HepG2 (cell line): ENCODE measurements around the gene MYLK. TPM values are rescaled to one million over a fixed set of nuclear protein-coding genes. Genes with fewer than 3 reads are reported as not detected.
A peak's percentile ranks its signal among the peaks of the same experiment; 100 is the strongest.

ENCODE experiments used
- ADNP ChIP-seq: sonication (generic); formaldehyde crosslinking; IDR thresholded peaks from 2 replicates; pipeline ENCODE4 v1.4.0; 2020; ENCODE audit warnings: missing genetic modification reagents
- BCL3 ChIP-seq: sonication (generic); formaldehyde crosslinking; IDR thresholded peaks from 2 replicates; pipeline ENCODE4 v1.5.1; 2020; ENCODE audit warnings: mild to moderate bottlenecking, missing genetic modification reagents, moderate library complexity
- CTCF ChIP-seq: sonication (generic); formaldehyde crosslinking; IDR thresholded peaks from 2 replicates; pipeline ENCODE4 v1.5.0; 2020; ENCODE audit warnings: mild to moderate bottlenecking, missing genetic modification reagents, moderate library complexity
- GTF3A ChIP-seq: sonication (generic); formaldehyde crosslinking; conservative IDR thresholded peaks from 2 replicates; pipeline ENCODE4 v1.4.0; 2020; ENCODE audit warnings: mild to moderate bottlenecking, missing genetic modification reagents
- KLF12 ChIP-seq: sonication (generic); formaldehyde crosslinking; IDR thresholded peaks from 2 replicates; pipeline ENCODE4 v1.4.0; 2020; ENCODE audit warnings: missing genetic modification reagents, borderline replicate concordance
- NCOA1 ChIP-seq: sonication (generic); formaldehyde crosslinking; IDR thresholded peaks from 2 replicates; pipeline ENCODE4 v1.9.0; 2021; ENCODE audit warnings: missing genetic modification reagents
- NPAS2 ChIP-seq: sonication (generic); formaldehyde crosslinking; IDR thresholded peaks from 2 replicates; pipeline ENCODE4 v1.8.0; 2022; ENCODE audit warnings: mild to moderate bottlenecking, missing genetic modification reagents, borderline replicate concordance
- PHF8 ChIP-seq: sonication (generic); formaldehyde crosslinking; IDR thresholded peaks from 2 replicates; pipeline ENCODE4 v1.5.0; 2020; ENCODE audit warnings: missing genetic modification reagents
- RARA ChIP-seq: IDR thresholded peaks from 2 replicates; pipeline ENCODE4 v1.6.1; 2016; ENCODE audit warnings: missing genetic modification reagents, missing compliant biosample characterization
- RFXANK ChIP-seq: IDR thresholded peaks from 2 replicates; pipeline ENCODE4 v1.6.1; 2016
- TAF1 ChIP-seq: sonication (generic); formaldehyde crosslinking; IDR thresholded peaks from 2 replicates; pipeline ENCODE4 v1.4.0; 2020; ENCODE audit warnings: missing genetic modification reagents
- TFDP1 ChIP-seq: IDR thresholded peaks from 2 replicates; pipeline ENCODE4 v1.6.1; 2016; ENCODE audit warnings: missing compliant biosample characterization, missing genetic modification reagents, borderline replicate concordance
- ZEB1 ChIP-seq: IDR thresholded peaks from 2 replicates; pipeline ENCODE4 v1.6.1; 2012; ENCODE audit warnings: mild to moderate bottlenecking, low read depth, inconsistent platforms; ENCODE audit not compliant: insufficient replicate concordance
- ZIK1 ChIP-seq: sonication (generic); formaldehyde crosslinking; IDR thresholded peaks from 2 replicates; pipeline ENCODE4 v1.5.0; 2020; ENCODE audit warnings: mild to moderate bottlenecking, low read depth, missing genetic modification reagents, borderline replicate concordance
- ZNF484 ChIP-seq: sonication (generic); formaldehyde crosslinking; IDR thresholded peaks from 2 replicates; pipeline ENCODE4 v1.5.1; 2020; ENCODE audit warnings: mild to moderate bottlenecking, low read depth, missing genetic modification reagents, borderline replicate concordance
- ZNF569 ChIP-seq: sonication (generic); formaldehyde crosslinking; IDR thresholded peaks from 2 replicates; pipeline ENCODE4 v1.5.0; 2020; ENCODE audit warnings: mild to moderate bottlenecking, missing genetic modification reagents, moderate library complexity, borderline replicate concordance
- ZNF619 ChIP-seq: sonication (generic); formaldehyde crosslinking; IDR thresholded peaks from 2 replicates; pipeline ENCODE4 v1.4.0; 2020; ENCODE audit warnings: mild to moderate bottlenecking, missing genetic modification reagents
- ZNF784 ChIP-seq: sonication (generic); formaldehyde crosslinking; IDR thresholded peaks from 2 replicates; pipeline ENCODE4 v1.5.1; 2020; ENCODE audit warnings: missing genetic modification reagents, mild to moderate bottlenecking, borderline replicate concordance
- polyA plus RNA-seq, 8 experiments: library from polyadenylated mRNA; depleted of rRNA in 3 of 8; stranded (reverse) in 7 of 8; unstranded in 1 of 8; fragments of >200 nt; fragmentation: Illumina TruSeq in 4 of 8; extraction: Trizol in 4 of 8; gene quantifications; 2 replicates each; pipeline versions ENCODE4 v1.2.1 to v1.2.3, GENCODE V29; 2011 to 2016; ENCODE audit warnings: low read depth in 4 of 8, missing spikeins in 1 of 8, mixed read lengths in 1 of 8; ENCODE audit not compliant: insufficient read depth in 1 of 8
- total RNA-seq, 5 experiments: library from RNA; depleted of rRNA; stranded (reverse); fragments of >200 nt; fragmentation: Illumina TruSeq; extraction: Trizol; gene quantifications; 2 replicates each; pipeline ENCODE4 v1.2.3, GENCODE V29; 2016; ENCODE audit warnings: low read depth in 1 of 5
- TF ChIP-seq, protein P1 (sequence below): sonication (generic); formaldehyde crosslinking; IDR thresholded peaks from 2 replicates; pipeline ENCODE4 v1.4.0; 2020; ENCODE audit warnings: mild to moderate bottlenecking, missing genetic modification reagents, borderline replicate concordance
- TF ChIP-seq, protein P2 (sequence below): sonication (generic); formaldehyde crosslinking; IDR thresholded peaks from 2 replicates; pipeline ENCODE4 v1.4.0; 2020; ENCODE audit warnings: mild to moderate bottlenecking, missing genetic modification reagents

Gene MYLK
- total and polyA plus RNA-seq, 2 of the 13 experiments (the other 11 are each of a cell fraction or from before 2014, with no cell fraction given): 10.6 to 34.9 TPM

DNA sequence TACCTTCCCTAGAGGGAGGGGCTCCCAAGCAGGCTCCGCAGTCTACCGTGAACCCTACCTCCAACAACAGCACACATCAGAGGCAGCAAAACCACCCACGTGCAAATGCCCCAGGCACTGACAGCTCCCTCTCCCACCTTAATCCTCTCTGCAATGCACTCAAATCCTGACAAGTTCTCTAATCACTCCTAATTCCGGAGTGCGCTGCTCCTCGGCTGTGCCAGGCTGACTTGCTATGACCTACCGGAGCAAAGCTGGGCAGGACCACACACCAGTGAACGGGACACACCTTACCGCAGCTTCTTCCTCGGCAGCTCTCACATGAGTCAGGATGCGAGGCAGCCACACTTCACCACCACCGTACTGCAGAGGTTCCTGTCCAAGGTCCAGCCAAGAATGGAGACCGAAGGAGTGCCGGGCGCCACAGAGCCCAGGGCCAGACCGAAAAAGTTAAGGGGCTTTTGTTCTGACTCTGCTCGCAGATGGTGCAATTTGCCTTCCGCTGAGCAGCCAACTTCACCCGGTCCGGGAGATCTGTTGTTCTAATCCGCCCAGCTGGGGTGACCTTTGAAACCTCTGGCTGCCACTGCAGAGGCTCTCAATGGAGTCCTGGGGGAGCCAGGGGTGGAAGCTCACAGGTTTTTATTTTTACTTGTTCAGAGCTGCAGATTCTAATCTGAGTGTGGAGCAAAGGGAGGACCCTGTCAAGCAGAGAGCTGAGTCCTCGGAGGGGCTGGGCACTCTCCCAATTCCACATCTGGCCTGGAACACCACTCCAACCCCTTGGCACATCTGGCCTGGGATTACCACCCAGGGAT, 84.4 kb downstream of the MYLK start (continued):
- TF ChIP-seq ZNF484 (CRISPR knock-in tag) (no peak), ZNF619 (CRISPR knock-in tag) (0 out of 2 replicates have a peak, but pooled peaks have one; percentile 28), NCOA1 (0 out of 2 replicates have a peak, but pooled peaks have one; percentile 32), ZNF569 (no peak), RARA (CRISPR knock-in tag) (0 out of 2 replicates have a peak, but pooled peaks have one; percentile 7), RFXANK (CRISPR knock-in tag) (0 out of 2 replicates have a peak, but pooled peaks have one; percentile 39), GTF3A (CRISPR knock-in tag) (0 out of 2 replicates have a peak, but pooled peaks have one; percentile 51), TAF1 (CRISPR knock-in tag) (peak; percentile 64; the same call in 1 of the 2 replicates), ZIK1 (no peak), KLF12 (no peak), CTCF (CRISPR knock-in tag) (0 out of 2 replicates have a peak, but pooled peaks have one; percentile 6), NPAS2 (CRISPR knock-in tag) (no peak), ADNP (CRISPR knock-in tag) (no peak), ZNF784 (0 out of 2 replicates have a peak, but pooled peaks have one; percentile 31), PHF8 (CRISPR knock-in tag) (peak; percentile 57), TFDP1 (CRISPR knock-in tag) (no peak; the same call in 1 of the 2 replicates), BCL3 (CRISPR knock-in tag) (no peak), ZEB1 (no peak)
- TF ChIP-seq, protein P1, sequence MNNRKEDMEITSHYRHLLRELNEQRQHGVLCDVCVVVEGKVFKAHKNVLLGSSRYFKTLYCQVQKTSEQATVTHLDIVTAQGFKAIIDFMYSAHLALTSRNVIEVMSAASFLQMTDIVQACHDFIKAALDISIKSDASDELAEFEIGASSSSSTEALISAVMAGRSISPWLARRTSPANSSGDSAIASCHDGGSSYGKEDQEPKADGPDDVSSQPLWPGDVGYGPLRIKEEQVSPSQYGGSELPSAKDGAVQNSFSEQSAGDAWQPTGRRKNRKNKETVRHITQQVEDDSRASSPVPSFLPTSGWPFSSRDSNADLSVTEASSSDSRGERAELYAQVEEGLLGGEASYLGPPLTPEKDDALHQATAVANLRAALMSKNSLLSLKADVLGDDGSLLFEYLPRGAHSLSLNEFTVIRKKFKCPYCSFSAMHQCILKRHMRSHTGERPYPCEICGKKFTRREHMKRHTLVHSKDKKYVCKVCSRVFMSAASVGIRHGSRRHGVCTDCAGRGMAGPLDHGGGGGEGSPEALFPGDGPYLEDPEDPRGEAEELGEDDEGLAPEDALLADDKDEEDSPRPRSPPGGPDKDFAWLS (CRISPR knock-in tag): 0 out of 2 replicates have a peak, but pooled peaks have one; percentile 48
- TF ChIP-seq, protein P2, sequence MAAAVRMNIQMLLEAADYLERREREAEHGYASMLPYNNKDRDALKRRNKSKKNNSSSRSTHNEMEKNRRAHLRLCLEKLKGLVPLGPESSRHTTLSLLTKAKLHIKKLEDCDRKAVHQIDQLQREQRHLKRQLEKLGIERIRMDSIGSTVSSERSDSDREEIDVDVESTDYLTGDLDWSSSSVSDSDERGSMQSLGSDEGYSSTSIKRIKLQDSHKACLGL (CRISPR knock-in tag): peak; percentile 89
